Measurements from ENCODE around the gene S100A14.
A peak's percentile ranks its signal among the peaks of the same experiment; 100 is the strongest.
"Not testable (repeated sequence)": the region's sequence is repeated elsewhere in the genome, so short reads cannot be mapped to it uniquely, and the experiment has no call there.

Gene S100A14

GRCh38 chr1:153583976-153584375 is 32.1 kb downstream of the S100A14 start:
- no peaks in the 10 kb centered on the region for H3K36me3 ChIP-seq (ENCODE audit: control insufficient read depth, insufficient read depth, low read length, severe bottlenecking)
- H3K27me3 ChIP-seq (replicated peaks; ENCODE audit: control insufficient read depth, insufficient read depth, low read length): no peaks in the 10 kb centered on the region
- H3K4me3 ChIP-seq (ENCODE audit: low read length): no peak overlapping the region
- H3K4me1 ChIP-seq (ENCODE audit: control insufficient read depth, insufficient read depth, low read length): peaks cover 24% of the 10 kb centered on the region
- H3K9ac ChIP-seq (ENCODE audit: low read length): no peak overlapping the region
- DNase-seq (ENCODE audit: low read depth): no peak
- H3K9me3 ChIP-seq (ENCODE audit: control insufficient read depth, low read length): no peaks in the 10 kb centered on the region

GRCh38 chr1:153583514-153583913 is 32.6 kb downstream of the S100A14 start:
- not testable (repeated sequence) for H3K9ac ChIP-seq (ENCODE audit: low read length); H3K9me3 ChIP-seq (ENCODE audit: control insufficient read depth, low read length); H3K27me3 ChIP-seq (replicated peaks; ENCODE audit: control insufficient read depth, insufficient read depth, low read length); H3K36me3 ChIP-seq (ENCODE audit: control insufficient read depth, insufficient read depth, low read length, severe bottlenecking); DNase-seq (ENCODE audit: low read depth); H3K4me3 ChIP-seq (ENCODE audit: low read length)
- H3K4me1 ChIP-seq (ENCODE audit: control insufficient read depth, insufficient read depth, low read length): peaks cover 27% of the 10 kb centered on the region

- not testable (repeated sequence) for H3K9me3 ChIP-seq (ENCODE audit: control insufficient read depth, low read length); H3K9ac ChIP-seq (ENCODE audit: low read length); DNase-seq (ENCODE audit: low read depth); H3K27me3 ChIP-seq (replicated peaks; ENCODE audit: control insufficient read depth, insufficient read depth, low read length); H3K36me3 ChIP-seq (ENCODE audit: control insufficient read depth, insufficient read depth, low read length, severe bottlenecking); H3K4me3 ChIP-seq (ENCODE audit: low read length)
- peaks cover 27% of the 10 kb centered on the region for H3K4me1 ChIP-seq (ENCODE audit: control insufficient read depth, insufficient read depth, low read length)
Measured at GRCh38 chr1:153582836-153583235, 33.3 kb downstream of the S100A14 start.

- no peaks in the 10 kb centered on the region for H3K9me3 ChIP-seq (ENCODE audit: control insufficient read depth, low read length)
- no peak overlapping the region for H3K4me3 ChIP-seq (ENCODE audit: low read length)
- no peak overlapping the region for H3K9ac ChIP-seq (ENCODE audit: low read length)
- H3K27me3 ChIP-seq (replicated peaks; ENCODE audit: control insufficient read depth, insufficient read depth, low read length): no peaks in the 10 kb centered on the region
- DNase-seq (ENCODE audit: low read depth): no peak
- peaks cover 18% of the 10 kb centered on the region for H3K4me1 ChIP-seq (ENCODE audit: control insufficient read depth, insufficient read depth, low read length)
- H3K36me3 ChIP-seq (ENCODE audit: control insufficient read depth, insufficient read depth, low read length, severe bottlenecking): no peaks in the 10 kb centered on the region
Measured at GRCh38 chr1:153578936-153579335, 37.2 kb downstream of the S100A14 start.

DNA sequence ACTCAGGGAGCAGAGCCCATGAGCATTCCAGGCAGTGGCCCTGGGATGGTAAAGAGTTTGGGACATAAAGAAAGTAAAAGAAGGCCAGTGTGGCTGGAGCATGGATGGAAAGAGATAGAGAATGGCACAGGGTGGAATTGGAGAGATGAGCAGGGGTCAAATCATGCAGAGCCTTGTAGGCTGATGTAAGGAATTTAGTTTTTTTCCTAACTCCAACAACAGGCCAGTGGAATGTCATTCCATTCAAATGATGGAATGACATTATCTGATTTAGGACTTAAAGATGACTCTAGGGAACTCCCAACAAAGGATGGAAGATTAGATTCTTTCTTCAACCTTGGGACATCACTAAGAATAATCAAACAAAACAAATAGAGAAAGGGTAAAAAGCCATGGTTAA is 37.6 kb downstream of the S100A14 start:
- Histone ChIP-seq H3K9me3 (ENCODE audit: control insufficient read depth, low read length) (no peaks in the 10 kb centered on the region), H3K4me1 (ENCODE audit: control insufficient read depth, insufficient read depth, low read length) (peaks cover 20% of the 10 kb centered on the region), H3K36me3 (ENCODE audit: control insufficient read depth, insufficient read depth, low read length, severe bottlenecking) (no peaks in the 10 kb centered on the region), H3K9ac (ENCODE audit: low read length) (no peak overlapping the region), H3K4me3 (ENCODE audit: low read length) (no peak overlapping the region), H3K27me3 (replicated peaks; ENCODE audit: control insufficient read depth, insufficient read depth, low read length) (no peaks in the 10 kb centered on the region)
- peak; percentile 38 for DNase-seq (ENCODE audit: low read depth)

DNA sequence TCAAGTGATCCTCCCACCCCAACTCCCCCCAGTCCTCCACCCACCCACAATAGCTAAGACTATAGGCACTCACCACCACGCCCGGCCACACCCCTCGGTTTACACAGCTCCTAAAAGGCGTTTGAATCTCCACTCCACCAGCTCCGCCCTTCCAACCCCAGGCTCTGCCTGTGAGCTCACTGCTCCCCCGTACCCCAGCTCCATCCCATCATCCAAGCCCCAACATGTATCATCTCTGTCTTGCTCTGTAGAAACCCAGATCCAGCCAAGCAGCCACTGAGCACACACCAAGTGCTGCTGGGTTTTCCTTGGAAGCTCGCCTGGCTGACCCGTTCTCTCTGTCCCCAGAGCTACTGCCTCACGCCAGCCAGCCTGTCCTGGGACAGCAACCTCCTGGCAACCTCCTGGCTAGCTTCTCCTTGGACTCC is 38.5 kb downstream of the S100A14 start:
- H3K36me3 ChIP-seq (ENCODE audit: control insufficient read depth, insufficient read depth, low read length, severe bottlenecking): no peaks in the 10 kb centered on the region
- no peak for DNase-seq (ENCODE audit: low read depth)

DNA sequence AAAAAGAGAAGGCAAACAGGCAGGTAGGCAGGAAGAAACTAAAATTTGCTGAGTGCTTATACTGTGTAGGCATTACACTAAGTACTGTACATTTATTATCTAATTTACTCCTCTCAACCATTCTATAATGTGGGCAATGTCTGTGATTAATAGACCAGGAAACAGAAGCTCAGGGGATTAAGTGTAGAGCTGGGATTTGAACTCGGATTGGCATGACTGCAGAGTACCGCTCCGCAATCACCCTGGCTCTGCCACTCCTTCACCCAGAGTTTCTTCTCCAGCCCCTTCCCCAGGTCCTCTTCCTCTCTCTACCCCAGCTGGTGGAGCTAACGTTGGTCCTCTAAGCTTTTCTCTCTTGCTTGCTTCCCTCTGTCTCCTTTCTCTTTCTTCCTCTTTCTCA is 39.0 kb downstream of the S100A14 start:
- Histone ChIP-seq H3K27me3 (replicated peaks; ENCODE audit: control insufficient read depth, insufficient read depth, low read length) (no peaks in the 10 kb centered on the region), H3K4me3 (ENCODE audit: low read length) (no peak overlapping the region), H3K4me1 (ENCODE audit: control insufficient read depth, insufficient read depth, low read length) (peaks cover 32% of the 10 kb centered on the region), H3K36me3 (ENCODE audit: control insufficient read depth, insufficient read depth, low read length, severe bottlenecking) (no peaks in the 10 kb centered on the region), H3K9me3 (ENCODE audit: control insufficient read depth, low read length) (no peaks in the 10 kb centered on the region), H3K9ac (ENCODE audit: low read length) (no peak overlapping the region)
- no peak for DNase-seq (ENCODE audit: low read depth)

More for the DNA sequence above, 38.5 kb downstream of the S100A14 start:
- no peak overlapping the region for H3K4me3 ChIP-seq (ENCODE audit: low read length)
- peaks cover 28% of the 10 kb centered on the region for H3K4me1 ChIP-seq (ENCODE audit: control insufficient read depth, insufficient read depth, low read length)
- no peak overlapping the region for H3K9ac ChIP-seq (ENCODE audit: low read length)
- no peaks in the 10 kb centered on the region for H3K27me3 ChIP-seq (replicated peaks; ENCODE audit: control insufficient read depth, insufficient read depth, low read length)
- no peaks in the 10 kb centered on the region for H3K9me3 ChIP-seq (ENCODE audit: control insufficient read depth, low read length)

DNA sequence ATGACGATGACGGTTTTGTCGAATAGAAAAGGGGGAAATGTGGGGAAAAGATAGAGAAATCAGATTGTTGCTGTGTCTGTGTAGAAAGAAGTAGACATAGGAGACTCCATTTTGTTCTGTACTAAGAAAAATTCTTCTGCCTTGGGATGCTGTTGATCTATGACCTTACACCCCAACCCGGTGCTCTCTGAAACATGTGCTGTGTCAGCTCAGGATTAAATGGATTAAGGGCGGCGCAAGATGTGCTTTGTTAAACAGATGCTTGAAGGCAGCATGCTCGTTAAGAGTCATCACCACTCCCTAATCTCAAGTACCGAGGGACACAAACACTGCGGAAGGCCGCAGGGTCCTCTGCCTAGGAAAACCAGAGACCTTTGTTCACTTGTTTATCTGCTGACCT is 40.6 kb downstream of the S100A14 start:
- H3K9ac ChIP-seq (ENCODE audit: low read length); DNase-seq (ENCODE audit: low read depth); H3K4me3 ChIP-seq (ENCODE audit: low read length); H3K9me3 ChIP-seq (ENCODE audit: control insufficient read depth, low read length); H3K27me3 ChIP-seq (replicated peaks; ENCODE audit: control insufficient read depth, insufficient read depth, low read length); H3K36me3 ChIP-seq (ENCODE audit: control insufficient read depth, insufficient read depth, low read length, severe bottlenecking): not testable (repeated sequence)
- H3K4me1 ChIP-seq (ENCODE audit: control insufficient read depth, insufficient read depth, low read length): peaks cover 32% of the 10 kb centered on the region

- H3K9ac ChIP-seq (ENCODE audit: low read length); H3K27me3 ChIP-seq (replicated peaks; ENCODE audit: control insufficient read depth, insufficient read depth, low read length); DNase-seq (ENCODE audit: low read depth); H3K4me3 ChIP-seq (ENCODE audit: low read length); H3K36me3 ChIP-seq (ENCODE audit: control insufficient read depth, insufficient read depth, low read length, severe bottlenecking); H3K9me3 ChIP-seq (ENCODE audit: control insufficient read depth, low read length): not testable (repeated sequence)
- peaks cover 32% of the 10 kb centered on the region for H3K4me1 ChIP-seq (ENCODE audit: control insufficient read depth, insufficient read depth, low read length)
Measured at GRCh38 chr1:153575081-153575491, 41.0 kb downstream of the S100A14 start.

DNA sequence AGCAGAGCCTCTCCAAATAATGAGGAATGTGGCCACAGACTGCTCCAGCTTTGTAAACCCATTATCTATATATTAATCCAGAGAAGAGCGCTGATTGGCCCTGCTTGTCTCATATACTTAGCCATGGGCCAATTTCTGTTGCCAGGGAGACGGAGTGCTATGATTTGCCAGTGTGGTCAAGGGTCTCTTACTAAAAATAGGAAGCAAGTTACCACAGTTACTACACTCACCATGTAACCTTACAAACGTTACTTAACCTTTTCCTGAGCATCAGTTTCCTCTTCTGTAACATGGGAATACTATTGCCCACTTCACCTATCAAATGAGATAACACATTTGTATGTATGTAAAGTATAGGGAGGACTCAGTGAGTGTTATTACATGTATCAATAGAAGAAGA is 42.8 kb downstream of the S100A14 start:
- no peak for DNase-seq (ENCODE audit: low read depth)
- Histone ChIP-seq H3K9ac (ENCODE audit: low read length) (peak overlapping the region; percentile 73), H3K9me3 (ENCODE audit: control insufficient read depth, low read length) (no peaks in the 10 kb centered on the region), H3K36me3 (ENCODE audit: control insufficient read depth, insufficient read depth, low read length, severe bottlenecking) (no peaks in the 10 kb centered on the region), H3K27me3 (replicated peaks; ENCODE audit: control insufficient read depth, insufficient read depth, low read length) (no peaks in the 10 kb centered on the region), H3K4me3 (ENCODE audit: low read length) (peak overlapping the region; percentile 53), H3K4me1 (ENCODE audit: control insufficient read depth, insufficient read depth, low read length) (peaks cover 27% of the 10 kb centered on the region)

GRCh38 chr1:153572569-153573015 is 43.5 kb downstream of the S100A14 start:
- no peaks in the 10 kb centered on the region for H3K9me3 ChIP-seq (ENCODE audit: control insufficient read depth, low read length)
- H3K27me3 ChIP-seq (replicated peaks; ENCODE audit: control insufficient read depth, insufficient read depth, low read length): no peaks in the 10 kb centered on the region
- peaks cover 27% of the 10 kb centered on the region for H3K4me1 ChIP-seq (ENCODE audit: control insufficient read depth, insufficient read depth, low read length)
- peak; percentile 93 for DNase-seq (ENCODE audit: low read depth)
- H3K36me3 ChIP-seq (ENCODE audit: control insufficient read depth, insufficient read depth, low read length, severe bottlenecking): no peaks in the 10 kb centered on the region
- H3K9ac ChIP-seq (ENCODE audit: low read length): peak overlapping the region; percentile 73
- peak overlapping the region; percentile 53 for H3K4me3 ChIP-seq (ENCODE audit: low read length)

GRCh38 chr1:153571706-153572105 is 44.4 kb downstream of the S100A14 start:
- peaks cover 34% of the 10 kb centered on the region for H3K4me1 ChIP-seq (ENCODE audit: control insufficient read depth, insufficient read depth, low read length)

More at GRCh38 chr1:153571706-153572105, 44.4 kb downstream of the S100A14 start:
- Histone ChIP-seq H3K9me3 (ENCODE audit: control insufficient read depth, low read length) (no peaks in the 10 kb centered on the region), H3K4me3 (ENCODE audit: low read length) (no peak overlapping the region), H3K27me3 (replicated peaks; ENCODE audit: control insufficient read depth, insufficient read depth, low read length) (no peaks in the 10 kb centered on the region), H3K36me3 (ENCODE audit: control insufficient read depth, insufficient read depth, low read length, severe bottlenecking) (no peaks in the 10 kb centered on the region), H3K9ac (ENCODE audit: low read length) (no peak overlapping the region)
- no peak for DNase-seq (ENCODE audit: low read depth)
